ENCODE results near the gene FOXP1.

- no peak for TF ChIP-seq CTCF (IDR thresholded peaks at IDR 0.05)
- TF ChIP-seq REST (IDR thresholded peaks at IDR 0.05; ENCODE audit: insufficient read depth in 1 of 2, low read depth in 2 of 2, low read length in 1 of 2): no peak
- TF ChIP-seq POLR2AphosphoS5 (IDR thresholded peaks at IDR 0.05; ENCODE audit: low read depth, low read length): no peak
- no peak for TF ChIP-seq TCF7L2 (IDR thresholded peaks at IDR 0.05; ENCODE audit: low read depth, low read length)
- no peak for TF ChIP-seq SIN3A (IDR thresholded peaks at IDR 0.05; ENCODE audit: borderline replicate concordance, insufficient read depth, low read depth, low read length)
Measured at GRCh38 chr3:70992562-70993204, 590.8 kb downstream of the FOXP1 start.

Measured in Panc1 (cell line).